A673 (cell line): ENCODE measurements around the gene JHY. TPM values are rescaled to one million over a fixed set of nuclear protein-coding genes. Genes with fewer than 3 reads are reported as not detected.

Source experiments
- BruUV-seq: library from RNA; stranded (reverse); fragments of 400-500 nt; replicated peaks from 2 replicates; lab custom pipeline; 2021; lab: Mats Ljungman, UMichigan
- CTCF ChIA-PET: fragments of 300-600 bp; sonication (Branson Sonifier 250); formaldehyde crosslinking; loops from one replicate; lab custom pipeline; 2022; ENCODE audit warnings: antibody characterized with exemption; lab: Charles Lee
- POLR2A ChIA-PET: fragments of 300-600 bp; sonication (Branson Sonifier 250); formaldehyde crosslinking; loops from one replicate; lab custom pipeline; 2022; ENCODE audit warnings: antibody characterized with exemption; ENCODE audit not compliant: low non-redundant PET; lab: Charles Lee
- DNase-seq: peaks from one replicate; pipeline ENCODE4 v3.0.0-alpha.2; 2015; ENCODE audit warnings: low spot score
- H3K27ac ChIP-seq: fragments of 200-600 bp; sonication (generic); 2 replicates; pipeline ENCODE4 v1.5.1; 2016; ENCODE audit warnings: mixed run types, low read depth, mild to moderate bottlenecking, mixed read lengths, antibody characterized with exemption, low read length; ENCODE audit not compliant: poor library complexity, severe bottlenecking
- H3K27me3 ChIP-seq: fragments of 200-600 bp; sonication (generic); replicated peaks from 2 replicates; pipeline ENCODE4 v1.6.1; 2017; ENCODE audit warnings: mixed run types, low read depth, mild to moderate bottlenecking, mixed read lengths, antibody characterized with exemption, low read length; ENCODE audit not compliant: insufficient read depth, poor library complexity
- H3K36me3 ChIP-seq: fragments of 200-600 bp; sonication (generic); 2 replicates; pipeline ENCODE4 v1.6.1; 2016; ENCODE audit warnings: mixed run types, mild to moderate bottlenecking, mixed read lengths, antibody characterized with exemption, low read length; ENCODE audit not compliant: insufficient read depth, poor library complexity, severe bottlenecking
- H3K4me1 ChIP-seq: fragments of 200-600 bp; sonication (generic); 2 replicates; pipeline ENCODE4 v1.6.1; 2017; ENCODE audit warnings: mixed run types, mild to moderate bottlenecking, mixed read lengths, antibody characterized with exemption, low read length; ENCODE audit not compliant: insufficient read depth, poor library complexity, severe bottlenecking
- H3K4me3 ChIP-seq: fragments of 200-600 bp; sonication (generic); 2 replicates; pipeline ENCODE4 v1.5.1; 2016; ENCODE audit warnings: low read depth, mixed run types, mild to moderate bottlenecking, mixed read lengths, low read length; ENCODE audit not compliant: poor library complexity, severe bottlenecking
- H3K9me3 ChIP-seq: fragments of 200-600 bp; sonication (generic); 2 replicates; pipeline ENCODE4 v1.6.1; 2016; ENCODE audit warnings: mixed run types, low read depth, mild to moderate bottlenecking, mixed read lengths, antibody characterized with exemption, low read length; ENCODE audit not compliant: poor library complexity, severe bottlenecking
- CTCF ChIP-seq: fragments of 300-800, 200-600 bp; sonication (generic); conservative IDR thresholded peaks from 2 replicates; pipeline ENCODE4 v1.5.1; 2017; ENCODE audit warnings: low read depth, mild to moderate bottlenecking, antibody characterized with exemption, low read length, moderate library complexity, mixed read lengths
- EZH2 ChIP-seq: fragments of 200-600 bp; sonication (generic); IDR thresholded peaks from 2 replicates; pipeline ENCODE4 v1.6.1; 2017; ENCODE audit warnings: borderline replicate concordance, low read depth, mild to moderate bottlenecking, mixed read lengths, antibody characterized with exemption, low read length; ENCODE audit not compliant: poor library complexity, severe bottlenecking
- intact Hi-C: fragments of 100-400 bp; cut with micrococcal nuclease; formaldehyde crosslinking; loops from one replicate; pipeline ENCODE4 v1.10.0; 2022; ENCODE audit not compliant: unreplicated experiment
- total RNA-seq: library from RNA; stranded (reverse); gene quantifications from 2 replicates; pipeline ENCODE4 v1.2.3, GENCODE V29; 2021

JHY gene
- total RNA-seq, 1 experiment from 2014 or later = 4.4 TPM

GRCh38 chr11:122922893-122923292, 40.3 kb downstream of the JHY start:
- TF ChIP-seq EZH2 = no peak
- TF ChIP-seq CTCF = no peak
- H3K27me3 ChIP-seq = no peaks in the 10 kb centered on the region
- no TSS peak for BruUV-seq
- DNase-seq = no peak
- intact Hi-C loops = no loop called here
- no peaks in the 10 kb centered on the region for H3K4me1 ChIP-seq
- H3K9me3 ChIP-seq = no peaks in the 10 kb centered on the region
- no peak overlapping the region for H3K27ac ChIP-seq
- H3K4me3 ChIP-seq = no peak overlapping the region
- H3K36me3 ChIP-seq = no peaks in the 10 kb centered on the region
- CTCF ChIA-PET = no interaction called here
- POLR2A ChIA-PET = no interaction called here

GRCh38 chr11:122923302-122923701, 40.7 kb downstream of the JHY start:
- CTCF ChIA-PET = no interaction called here
- BruUV-seq = no TSS peak

GRCh38 chr11:122931510-122931909, 49.0 kb downstream of the JHY start:
- no peak for DNase-seq
- no peak overlapping the region for H3K27ac ChIP-seq
- peaks cover 31% of the 10 kb centered on the region for H3K27me3 ChIP-seq
- TF ChIP-seq EZH2 (no peak), CTCF (no peak)
- ChIA-PET CTCF (no interaction called here), POLR2A (no interaction called here)
- intact Hi-C loops = no loop called here
- no TSS peak for BruUV-seq
- H3K36me3 ChIP-seq = no peaks in the 10 kb centered on the region
- no peaks in the 10 kb centered on the region for H3K4me1 ChIP-seq
- H3K9me3 ChIP-seq = no peaks in the 10 kb centered on the region
- H3K4me3 ChIP-seq = no peak overlapping the region

More at GRCh38 chr11:122923302-122923701, 40.7 kb downstream of the JHY start:
- H3K36me3 ChIP-seq = no peaks in the 10 kb centered on the region
- TF ChIP-seq CTCF (no peak), EZH2 (no peak)
- no peaks in the 10 kb centered on the region for H3K27me3 ChIP-seq
- no peak overlapping the region for H3K4me3 ChIP-seq
- intact Hi-C loops = no loop called here
- POLR2A ChIA-PET = no interaction called here
- H3K9me3 ChIP-seq = no peaks in the 10 kb centered on the region
- no peaks in the 10 kb centered on the region for H3K4me1 ChIP-seq
- H3K27ac ChIP-seq = no peak overlapping the region
- no peak for DNase-seq
